ENCODE measurements around the gene POLR2L. TPM values are rescaled to one million over a fixed set of nuclear protein-coding genes. Genes with fewer than 3 reads are reported as not detected.

Gene POLR2L
- total RNA-seq, 1 donor from 2014 or later, result 83.9 TPM

DNA sequence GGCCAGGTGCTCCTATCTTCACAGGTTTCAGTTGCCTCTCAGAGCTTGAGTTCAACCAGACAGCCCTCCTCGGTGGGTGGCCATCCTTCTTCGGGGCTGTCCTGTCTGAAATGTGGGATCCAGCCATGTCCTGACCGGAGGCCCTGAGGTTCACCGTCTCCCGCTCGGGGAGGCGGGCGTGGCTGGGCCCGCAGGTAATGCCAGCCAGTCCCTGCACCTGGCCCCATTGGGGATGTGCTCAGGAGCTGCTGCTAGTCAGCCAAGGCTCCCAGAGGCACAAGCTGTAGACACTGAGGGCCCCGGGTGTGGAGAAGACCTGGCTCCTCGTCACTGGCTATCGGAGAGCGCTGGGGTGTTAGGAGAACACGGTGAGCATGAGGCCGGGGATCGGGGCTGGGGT, 32.9 kb upstream of the POLR2L start:
- Mint-ChIP-seq H3K36me3 (ENCODE audit: low read depth) (peaks cover 28% of the 10 kb centered on the region), H3K9me3 (no peaks in the 10 kb centered on the region), H3K4me3 (no peak overlapping the region), H3K27me3 (no peaks in the 10 kb centered on the region), H3K27ac (no peak overlapping the region), H3K4me1 (no peaks in the 10 kb centered on the region)
- intact Hi-C loops (cut with micrococcal nuclease), result no loop called here
- no peak for TF ChIP-seq CTCF (IDR thresholded peaks at IDR 0.05)
- ChIA-PET POLR2A (no interaction called here), CTCF (no interaction called here)
- no peak for ATAC-seq (ENCODE audit: low read depth)
- no peak for DNase-seq

DNA sequence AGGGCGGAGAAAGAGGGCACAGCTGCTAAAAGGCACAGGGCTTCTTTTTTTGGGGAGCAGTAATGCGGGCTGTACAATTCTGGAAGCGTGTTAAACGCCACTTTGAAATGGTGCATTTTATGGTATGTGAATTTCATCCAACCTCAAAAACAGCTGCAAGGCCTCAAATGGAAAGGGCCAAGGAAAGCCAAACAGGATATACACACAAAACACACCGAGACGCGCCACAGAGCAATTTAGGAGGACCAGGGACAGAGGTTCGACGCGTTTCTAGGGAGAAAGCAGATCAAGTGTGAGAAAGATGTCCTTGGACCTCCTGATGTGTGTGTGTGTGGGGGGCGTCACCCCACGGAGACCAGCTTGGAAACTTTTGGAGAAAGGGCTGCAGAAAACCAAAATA, 31.4 kb upstream of the POLR2L start:
- H3K36me3 Mint-ChIP-seq (ENCODE audit: low read depth), result peaks cover 23% of the 10 kb centered on the region
- TF ChIP-seq CTCF (IDR thresholded peaks at IDR 0.05), result no peak
- no peaks in the 10 kb centered on the region for H3K9me3 Mint-ChIP-seq
- DNase-seq (no peak), ATAC-seq (ENCODE audit: low read depth) (no peak)
- no peaks in the 10 kb centered on the region for H3K4me1 Mint-ChIP-seq
- ChIA-PET POLR2A (interaction anchor here (0.7 kb wide), 1 partner anchor 78 kb away, joined by 5 read pairs; no protein-coding TSS in a partner anchor), CTCF (no interaction called here)
- no peak overlapping the region for H3K4me3 Mint-ChIP-seq
- no peaks in the 10 kb centered on the region for H3K27me3 Mint-ChIP-seq
- intact Hi-C loops (cut with micrococcal nuclease), result no loop called here
- no peak overlapping the region for H3K27ac Mint-ChIP-seq

- Mint-ChIP-seq H3K27me3 (no peaks in the 10 kb centered on the region), H3K4me3 (no peak overlapping the region), H3K36me3 (ENCODE audit: low read depth) (peaks cover 25% of the 10 kb centered on the region), H3K9me3 (no peaks in the 10 kb centered on the region), H3K27ac (no peak overlapping the region), H3K4me1 (no peaks in the 10 kb centered on the region)
- ATAC-seq (ENCODE audit: low read depth) (no peak), DNase-seq (no peak)
- intact Hi-C loops (cut with micrococcal nuclease), result no loop called here
- ChIA-PET POLR2A (no interaction called here), CTCF (no interaction called here)
- no peak for TF ChIP-seq CTCF (IDR thresholded peaks at IDR 0.05)
Measured at GRCh38 chr11:872799-873198, 30.5 kb upstream of the POLR2L start.

- no peaks in the 10 kb centered on the region for H3K9me3 Mint-ChIP-seq
- DNase-seq (no peak), ATAC-seq (ENCODE audit: low read depth) (no peak)
- H3K4me1 Mint-ChIP-seq, result no peaks in the 10 kb centered on the region
- intact Hi-C loops (cut with micrococcal nuclease), result no loop called here
- CTCF ChIA-PET, result no interaction called here
- TF ChIP-seq CTCF (IDR thresholded peaks at IDR 0.05), result no peak
- H3K27me3 Mint-ChIP-seq, result no peaks in the 10 kb centered on the region
- no peak overlapping the region for H3K27ac Mint-ChIP-seq
- H3K36me3 Mint-ChIP-seq (ENCODE audit: low read depth), result peaks cover 22% of the 10 kb centered on the region
- H3K4me3 Mint-ChIP-seq, result no peak overlapping the region
- POLR2A ChIA-PET, result no interaction called here
Measured at GRCh38 chr11:871472-871871, 29.1 kb upstream of the POLR2L start.

GRCh38 chr11:870418-870817, 28.1 kb upstream of the POLR2L start:
- CTCF ChIA-PET, result no interaction called here
- no peaks in the 10 kb centered on the region for H3K27me3 Mint-ChIP-seq
- POLR2A ChIA-PET, result no interaction called here
- no peak overlapping the region for H3K4me3 Mint-ChIP-seq
- TF ChIP-seq CTCF (IDR thresholded peaks at IDR 0.05), result no peak
- intact Hi-C loops (cut with micrococcal nuclease), result no loop called here
- ATAC-seq (ENCODE audit: low read depth), result no peak
- no peak for DNase-seq
- H3K4me1 Mint-ChIP-seq, result no peaks in the 10 kb centered on the region
- peaks cover 16% of the 10 kb centered on the region for H3K36me3 Mint-ChIP-seq (ENCODE audit: low read depth)
- no peak overlapping the region for H3K27ac Mint-ChIP-seq
- H3K9me3 Mint-ChIP-seq, result no peaks in the 10 kb centered on the region
